ENCODE results near the gene ATP5MC3. TPM values are rescaled to one million over a fixed set of nuclear protein-coding genes. Genes with fewer than 3 reads are reported as not detected.

The ATP5MC3 gene
- total and polyA plus RNA-seq, 2 of the 13 experiments (the other 11 are each of a cell fraction or from before 2014, with no cell fraction given), result 676 to 1,007 TPM

GRCh38 chr2:175181104-175181876 lies at the start of gene ATP5MC3 (continued):
- TF ChIP-seq ZFP36L1 (CRISPR knock-in tag; IDR thresholded peaks at IDR 0.05), result no peak; the same call in 1 of the 2 replicates
- no peak for TF ChIP-seq PREB (CRISPR knock-in tag; IDR thresholded peaks at IDR 0.05)
- peak; percentile 94 for TF ChIP-seq NR2F6 (IDR thresholded peaks at IDR 0.05)
- TF ChIP-seq NR2F6 (CRISPR knock-in tag; IDR thresholded peaks at IDR 0.05), result peak; percentile 96
- TF ChIP-seq E2F2 (CRISPR knock-in tag; IDR thresholded peaks at IDR 0.05; ENCODE audit: borderline replicate concordance), result peak; percentile 20; the same call in 1 of the 2 replicates
- TF ChIP-seq ZNF280D (CRISPR knock-in tag; IDR thresholded peaks at IDR 0.05), result peak; percentile 32; the same call in 1 of the 2 replicates
- TF ChIP-seq SP1 (IDR thresholded peaks at IDR 0.05), result no peak
- peak; percentile 93 for TF ChIP-seq SP1 (CRISPR knock-in tag; IDR thresholded peaks at IDR 0.05)
- TF ChIP-seq TFE3 (CRISPR knock-in tag; IDR thresholded peaks at IDR 0.05), result no peak; the same call in 1 of the 2 replicates
- no peak for TF ChIP-seq PCBP1 (IDR thresholded peaks at IDR 0.05; ENCODE audit: borderline replicate concordance, low read depth, low read length)
- no peak; the same call in 1 of the 2 replicates for TF ChIP-seq ZNF704 (CRISPR knock-in tag; IDR thresholded peaks at IDR 0.05; ENCODE audit: borderline replicate concordance)
- no peak for TF ChIP-seq ATF1 (CRISPR knock-in tag; IDR thresholded peaks at IDR 0.05)
- no peak for TF ChIP-seq ZNF577 (CRISPR knock-in tag; IDR thresholded peaks at IDR 0.05; ENCODE audit: borderline replicate concordance, low read depth)
- TF ChIP-seq PBX3 (CRISPR knock-in tag; IDR thresholded peaks at IDR 0.05; ENCODE audit: borderline replicate concordance), result no peak; the same call in 1 of the 2 replicates
- peak; percentile 77; the same call in 1 of the 2 replicates for TF ChIP-seq FOXJ3 (CRISPR knock-in tag; IDR thresholded peaks at IDR 0.05; ENCODE audit: borderline replicate concordance)
- TF ChIP-seq SPEN (CRISPR knock-in tag; IDR thresholded peaks at IDR 0.05; ENCODE audit: low read depth), result peak; percentile 98
- TF ChIP-seq STAT5B (CRISPR knock-in tag; IDR thresholded peaks at IDR 0.05), result no peak; the same call in 1 of the 2 replicates
- TF ChIP-seq SALL2 (CRISPR knock-in tag; IDR thresholded peaks at IDR 0.05), result no peak; the same call in 1 of the 2 replicates
- peak; percentile 90; the same call in 1 of the 2 replicates for TF ChIP-seq ZNF124 (CRISPR knock-in tag; IDR thresholded peaks at IDR 0.05)
- peak; percentile 18; the same call in 1 of the 2 replicates for TF ChIP-seq ZBTB7B (CRISPR knock-in tag; IDR thresholded peaks at IDR 0.05)
